Astrocyte of the spinal cord (primary cell): ENCODE measurements around the gene CARD6.
A peak's percentile ranks its signal among the peaks of the same experiment; 100 is the strongest.

ENCODE experiments used
- DNase-seq: peaks from one replicate; pipeline ENCODE4 v3.0.0; 2011; ENCODE audit warnings: low read depth, low spot score
- H3K4me3 ChIP-seq: 2 replicates; pipeline ENCODE4 v1.5.1; 2011; ENCODE audit warnings: low read depth, mild to moderate bottlenecking, low read length, moderate library complexity
- CTCF ChIP-seq: IDR thresholded peaks from 2 replicates; pipeline ENCODE4 v1.5.1; 2012; ENCODE audit warnings: low read depth, mild to moderate bottlenecking, low read length, inconsistent platforms
- in situ Hi-C: cut with HindIII; loops from 2 replicates; pipeline ENCODE4 v1.10.0; 2017; ENCODE audit warnings: low sequenced_read_pairs

Gene CARD6

GRCh38 chr5:40834849-40835787, 6.0 kb upstream of the CARD6 start, which contains the start of gene RPL37:
Gene RPL37, minus strand, starts transcription at chr5:40835222. Its CDS starts 37 bp downstream, at chr5:40835185.
- TF ChIP-seq CTCF = no peak
- H3K4me3 ChIP-seq = peak within 1 kb of the TSS; percentile 98
- in situ Hi-C loops = no loop called here
- DNase-seq = peak; percentile 97

GRCh38 chr5:40838086-40838485, 3.1 kb upstream of the CARD6 start:
- DNase-seq = no peak
- H3K4me3 ChIP-seq = no peak overlapping the region
- in situ Hi-C loops = no loop called here
- no peak for TF ChIP-seq CTCF

GRCh38 chr5:40842351-40842750, 1.2 kb downstream of the CARD6 start:
- in situ Hi-C loops = no loop called here
- no peak for DNase-seq
- TF ChIP-seq CTCF = no peak
- H3K4me3 ChIP-seq = no peak overlapping the region

- DNase-seq = no peak
- in situ Hi-C loops = no loop called here
- no peak for TF ChIP-seq CTCF
- no peak overlapping the region for H3K4me3 ChIP-seq
Observed at GRCh38 chr5:40844565-40844964, 3.4 kb downstream of the CARD6 start.

- in situ Hi-C loops = no loop called here
- no peak overlapping the region for H3K4me3 ChIP-seq
- no peak for TF ChIP-seq CTCF
- no peak for DNase-seq
Observed at GRCh38 chr5:40846371-40846770, 5.2 kb downstream of the CARD6 start.

GRCh38 chr5:40847525-40847924, 6.4 kb downstream of the CARD6 start:
- H3K4me3 ChIP-seq = no peak overlapping the region
- in situ Hi-C loops = no loop called here
- no peak for DNase-seq
- no peak for TF ChIP-seq CTCF
